SK-N-MC (cell line): ENCODE measurements around the gene NTS.

ENCODE experiments used
- EZH2 ChIP-seq: fragments of 200-600 bp; sonication (generic); IDR thresholded peaks from one replicate; pipeline ENCODE4 v1.6.1; 2017; ENCODE audit warnings: antibody characterized with exemption
- FOXP2 ChIP-seq: optimal IDR thresholded peaks from 2 replicates; pipeline ENCODE3; 2011; ENCODE audit warnings: mild to moderate bottlenecking, moderate library complexity; ENCODE audit not compliant: insufficient read depth; ENCODE audit errors: extremely low read length, control extremely low read depth
- POLR2AphosphoS5 ChIP-seq: IDR thresholded peaks from 2 replicates; pipeline ENCODE4 v1.6.1; 2012; ENCODE audit warnings: mild to moderate bottlenecking, low read depth, low read length, borderline replicate concordance

- TF ChIP-seq POLR2AphosphoS5, result no peak
- no peak for TF ChIP-seq EZH2
- no peak for TF ChIP-seq FOXP2
Observed at GRCh38 chr12:85923767-85924331, 49.8 kb downstream of the NTS start.
